ENCODE results near the gene SPATA13.

SPATA13 gene

GRCh38 chr13:24281188-24282008 is 120.9 kb downstream of the SPATA13 start:
- no peak for TF ChIP-seq GATA3 (IDR thresholded peaks at IDR 0.05; ENCODE audit: low read depth, low read length)
- TF ChIP-seq GATA2 (IDR thresholded peaks at IDR 0.05; ENCODE audit: low read depth, low read length) = no peak

GRCh38 chr13:24282256-24282655 is 121.7 kb downstream of the SPATA13 start:
- TF ChIP-seq GATA2 (IDR thresholded peaks at IDR 0.05; ENCODE audit: low read depth, low read length) = no peak; the same call in 1 of the 2 replicates

GRCh38 chr13:24284889-24285565 is 124.5 kb downstream of the SPATA13 start:
- no peak for TF ChIP-seq GATA3 (IDR thresholded peaks at IDR 0.05; ENCODE audit: low read depth, low read length)
- no peak for TF ChIP-seq GATA2 (IDR thresholded peaks at IDR 0.05; ENCODE audit: low read depth, low read length)

- TF ChIP-seq GATA3 (IDR thresholded peaks at IDR 0.05; ENCODE audit: low read depth, low read length) (no peak), GATA2 (IDR thresholded peaks at IDR 0.05; ENCODE audit: low read depth, low read length) (no peak)
Observed at GRCh38 chr13:24286624-24287023, 126.1 kb downstream of the SPATA13 start.

GRCh38 chr13:24287748-24288287 is 127.3 kb downstream of the SPATA13 start:
- peak; percentile 58; the same call in 1 of the 2 replicates for TF ChIP-seq GATA2 (IDR thresholded peaks at IDR 0.05; ENCODE audit: low read depth, low read length)
- TF ChIP-seq GATA3 (IDR thresholded peaks at IDR 0.05; ENCODE audit: low read depth, low read length) = no peak

GRCh38 chr13:24288870-24289269 is 128.3 kb downstream of the SPATA13 start:
- TF ChIP-seq GATA3 (IDR thresholded peaks at IDR 0.05; ENCODE audit: low read depth, low read length) (no peak), GATA2 (IDR thresholded peaks at IDR 0.05; ENCODE audit: low read depth, low read length) (no peak)

- no peak for TF ChIP-seq GATA2 (IDR thresholded peaks at IDR 0.05; ENCODE audit: low read depth, low read length)
- no peak for TF ChIP-seq GATA3 (IDR thresholded peaks at IDR 0.05; ENCODE audit: low read depth, low read length)
Observed at GRCh38 chr13:24290280-24290932, 129.9 kb downstream of the SPATA13 start.

GRCh38 chr13:24292481-24292880 is 132.0 kb downstream of the SPATA13 start:
- TF ChIP-seq GATA2 (IDR thresholded peaks at IDR 0.05; ENCODE audit: low read depth, low read length) = no peak
- no peak for TF ChIP-seq GATA3 (IDR thresholded peaks at IDR 0.05; ENCODE audit: low read depth, low read length)

- TF ChIP-seq GATA3 (IDR thresholded peaks at IDR 0.05; ENCODE audit: low read depth, low read length) (no peak), GATA2 (IDR thresholded peaks at IDR 0.05; ENCODE audit: low read depth, low read length) (no peak)
Observed at GRCh38 chr13:24293746-24294145, 133.2 kb downstream of the SPATA13 start.

GRCh38 chr13:24299488-24300114 is 139.1 kb downstream of the SPATA13 start:
- TF ChIP-seq GATA2 (IDR thresholded peaks at IDR 0.05; ENCODE audit: low read depth, low read length) (no peak), GATA3 (IDR thresholded peaks at IDR 0.05; ENCODE audit: low read depth, low read length) (no peak)

- no peak for TF ChIP-seq GATA2 (IDR thresholded peaks at IDR 0.05; ENCODE audit: low read depth, low read length)
Observed at GRCh38 chr13:24301434-24301833, 140.9 kb downstream of the SPATA13 start.

- TF ChIP-seq GATA3 (IDR thresholded peaks at IDR 0.05; ENCODE audit: low read depth, low read length) = no peak
- TF ChIP-seq GATA2 (IDR thresholded peaks at IDR 0.05; ENCODE audit: low read depth, low read length) = no peak
Observed at GRCh38 chr13:24301911-24302310, 141.4 kb downstream of the SPATA13 start.

- TF ChIP-seq GATA3 (IDR thresholded peaks at IDR 0.05; ENCODE audit: low read depth, low read length) (no peak), GATA2 (IDR thresholded peaks at IDR 0.05; ENCODE audit: low read depth, low read length) (no peak)
Observed at GRCh38 chr13:24304620-24305019, 144.1 kb downstream of the SPATA13 start.

- no peak for TF ChIP-seq GATA2 (IDR thresholded peaks at IDR 0.05; ENCODE audit: low read depth, low read length)
- no peak for TF ChIP-seq GATA3 (IDR thresholded peaks at IDR 0.05; ENCODE audit: low read depth, low read length)
Observed at GRCh38 chr13:24306632-24307031, 146.1 kb downstream of the SPATA13 start.

Data from SH-SY5Y (cell line).